Stomach (tissue), 4 donors: Measurements from ENCODE around the gene STK33.

Source experiments
- EP300 ChIP-seq: sonication (generic); formaldehyde crosslinking; IDR thresholded peaks from one replicate; pipeline ENCODE4 v1.6.1; 2017; ENCODE audit warnings: antibody characterized with exemption
- POLR2A ChIP-seq, 4 donors: fragments of 450-650 bp; IDR thresholded peaks; one replicate each; pipeline ENCODE4 v1.6.1; 2016; ENCODE audit warnings: antibody characterized with exemption in 4 of 4, control low read depth in 2 of 4, mild to moderate bottlenecking in 1 of 4, moderate library complexity in 1 of 4
- TF ChIP-seq, protein P1 (sequence below), 7 experiments: fragments of 450-650 bp in 4 of 7; fragments of 200-600 bp in 3 of 7; sonication (generic) in 3 of 7; IDR thresholded peaks; one replicate each; pipeline ENCODE4 v1.5.1; 2016 to 2019; ENCODE audit warnings: antibody characterized with exemption in 7 of 7, control low read depth in 2 of 7, mild to moderate bottlenecking in 1 of 7

DNA sequence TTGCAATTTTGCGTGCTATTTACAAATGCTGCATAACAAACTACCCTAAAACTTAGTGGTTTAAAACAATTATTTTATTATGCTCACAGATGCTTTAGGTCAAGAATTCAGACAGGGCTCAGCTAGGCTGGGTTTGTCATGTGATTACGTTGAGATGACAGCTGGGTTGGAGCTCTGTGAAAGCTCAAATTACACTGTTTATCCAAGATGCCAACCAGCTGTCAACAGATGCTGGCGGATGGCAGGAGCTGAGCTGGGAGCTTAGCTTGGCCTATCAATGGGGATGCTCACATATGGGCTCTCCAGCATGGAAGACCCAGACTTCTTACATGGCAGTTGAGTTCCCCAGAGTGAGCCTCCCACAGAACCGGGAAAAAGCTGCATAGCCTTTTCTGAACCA, 62.7 kb downstream of the STK33 start:
- TF ChIP-seq, protein P1, sequence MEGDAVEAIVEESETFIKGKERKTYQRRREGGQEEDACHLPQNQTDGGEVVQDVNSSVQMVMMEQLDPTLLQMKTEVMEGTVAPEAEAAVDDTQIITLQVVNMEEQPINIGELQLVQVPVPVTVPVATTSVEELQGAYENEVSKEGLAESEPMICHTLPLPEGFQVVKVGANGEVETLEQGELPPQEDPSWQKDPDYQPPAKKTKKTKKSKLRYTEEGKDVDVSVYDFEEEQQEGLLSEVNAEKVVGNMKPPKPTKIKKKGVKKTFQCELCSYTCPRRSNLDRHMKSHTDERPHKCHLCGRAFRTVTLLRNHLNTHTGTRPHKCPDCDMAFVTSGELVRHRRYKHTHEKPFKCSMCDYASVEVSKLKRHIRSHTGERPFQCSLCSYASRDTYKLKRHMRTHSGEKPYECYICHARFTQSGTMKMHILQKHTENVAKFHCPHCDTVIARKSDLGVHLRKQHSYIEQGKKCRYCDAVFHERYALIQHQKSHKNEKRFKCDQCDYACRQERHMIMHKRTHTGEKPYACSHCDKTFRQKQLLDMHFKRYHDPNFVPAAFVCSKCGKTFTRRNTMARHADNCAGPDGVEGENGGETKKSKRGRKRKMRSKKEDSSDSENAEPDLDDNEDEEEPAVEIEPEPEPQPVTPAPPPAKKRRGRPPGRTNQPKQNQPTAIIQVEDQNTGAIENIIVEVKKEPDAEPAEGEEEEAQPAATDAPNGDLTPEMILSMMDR (IDR thresholded peaks at IDR 0.05): no peak
- TF ChIP-seq POLR2A (IDR thresholded peaks at IDR 0.05): no peak
- no peak for TF ChIP-seq EP300
